ENCODE measurements around the gene VPS13D.

DNA sequence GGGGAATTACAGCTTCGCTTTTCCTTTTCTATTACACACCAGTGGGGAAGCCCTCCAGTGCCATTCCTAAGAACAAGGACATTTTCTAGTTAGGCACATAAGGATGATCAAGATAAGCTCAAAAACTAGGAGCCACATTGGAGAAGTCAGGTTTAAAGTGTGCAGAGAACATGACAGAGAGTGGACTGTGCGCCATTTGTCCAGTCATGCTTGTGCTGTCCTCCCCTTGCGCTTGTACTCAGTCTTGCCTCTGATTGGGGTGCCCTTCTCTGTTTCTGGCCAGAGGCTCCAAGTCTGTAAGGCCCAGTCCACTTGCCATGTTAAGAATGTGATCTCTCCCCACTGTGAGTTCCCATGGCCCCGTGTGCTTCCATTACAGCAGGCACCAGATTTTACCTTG is 198.5 kb downstream of the VPS13D start:
- TF ChIP-seq, protein P1, sequence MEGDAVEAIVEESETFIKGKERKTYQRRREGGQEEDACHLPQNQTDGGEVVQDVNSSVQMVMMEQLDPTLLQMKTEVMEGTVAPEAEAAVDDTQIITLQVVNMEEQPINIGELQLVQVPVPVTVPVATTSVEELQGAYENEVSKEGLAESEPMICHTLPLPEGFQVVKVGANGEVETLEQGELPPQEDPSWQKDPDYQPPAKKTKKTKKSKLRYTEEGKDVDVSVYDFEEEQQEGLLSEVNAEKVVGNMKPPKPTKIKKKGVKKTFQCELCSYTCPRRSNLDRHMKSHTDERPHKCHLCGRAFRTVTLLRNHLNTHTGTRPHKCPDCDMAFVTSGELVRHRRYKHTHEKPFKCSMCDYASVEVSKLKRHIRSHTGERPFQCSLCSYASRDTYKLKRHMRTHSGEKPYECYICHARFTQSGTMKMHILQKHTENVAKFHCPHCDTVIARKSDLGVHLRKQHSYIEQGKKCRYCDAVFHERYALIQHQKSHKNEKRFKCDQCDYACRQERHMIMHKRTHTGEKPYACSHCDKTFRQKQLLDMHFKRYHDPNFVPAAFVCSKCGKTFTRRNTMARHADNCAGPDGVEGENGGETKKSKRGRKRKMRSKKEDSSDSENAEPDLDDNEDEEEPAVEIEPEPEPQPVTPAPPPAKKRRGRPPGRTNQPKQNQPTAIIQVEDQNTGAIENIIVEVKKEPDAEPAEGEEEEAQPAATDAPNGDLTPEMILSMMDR (IDR thresholded peaks at IDR 0.05; ENCODE audit: low read depth, low read length, missing input control) = no peak
- TF ChIP-seq YY1 (IDR thresholded peaks at IDR 0.05) (no peak), MAX (IDR thresholded peaks at IDR 0.05) (no peak), RAD21 (IDR thresholded peaks at IDR 0.05) (no peak), JUND (IDR thresholded peaks at IDR 0.05) (no peak), ATF3 (IDR thresholded peaks at IDR 0.05) (no peak), ZBTB33 (IDR thresholded peaks at IDR 0.05) (no peak), REST (IDR thresholded peaks at IDR 0.05) (no peak), RXRA (IDR thresholded peaks at IDR 0.05) (no peak), SP1 (IDR thresholded peaks at IDR 0.05) (no peak), GABPA (IDR thresholded peaks at IDR 0.05 in 1 of 2, conservative IDR thresholded peaks at IDR 0.05 in 1 of 2) (no peak), TAF1 (conservative IDR thresholded peaks at IDR 0.05) (no peak), HNF4A (conservative IDR thresholded peaks at IDR 0.05) (no peak), FOXA1 (IDR thresholded peaks at IDR 0.05) (no peak)

All from liver (tissue), 3 donors.